ENCODE data around the gene CACNB2.

Gene CACNB2

DNA sequence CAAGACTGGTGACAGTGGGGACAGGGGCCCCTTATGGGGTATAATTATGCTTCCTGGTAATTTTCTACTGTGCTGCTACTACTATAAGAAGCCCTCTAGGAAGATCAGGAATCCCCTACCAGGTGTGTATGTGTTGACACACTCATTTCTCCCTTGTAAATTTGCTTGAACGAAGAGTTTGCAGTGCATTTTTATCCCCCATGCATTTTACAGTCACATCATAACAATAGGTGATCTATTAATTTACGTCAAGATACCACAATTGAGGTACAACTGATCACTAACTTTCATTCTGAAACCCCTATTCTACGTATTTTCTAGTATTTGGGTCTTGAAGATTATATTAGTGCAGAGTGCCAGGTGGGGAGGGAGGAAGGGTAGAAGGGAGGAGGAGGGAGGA is 258.9 kb downstream of the CACNB2 start:
- DNase-seq (ENCODE audit: low read depth in 1 of 2, low spot score in 1 of 2): no peak
- Histone ChIP-seq H3K27me3 (ENCODE audit: insufficient read depth, poor library complexity, severe bottlenecking) (no peaks in the 10 kb centered on the region), H3K27ac (replicated peaks) (no peak overlapping the region), H3K4me3 (replicated peaks; ENCODE audit: insufficient read depth, low read length) (no peak overlapping the region)
- TF ChIP-seq GABPA (IDR thresholded peaks at IDR 0.05; ENCODE audit: low read depth): no peak
- TF ChIP-seq SPI1 (IDR thresholded peaks at IDR 0.05; ENCODE audit: borderline replicate concordance, low read depth): no peak
- no peak for TF ChIP-seq POLR2AphosphoS5 (IDR thresholded peaks at IDR 0.05; ENCODE audit: low read depth)
- TF ChIP-seq, protein P1, sequence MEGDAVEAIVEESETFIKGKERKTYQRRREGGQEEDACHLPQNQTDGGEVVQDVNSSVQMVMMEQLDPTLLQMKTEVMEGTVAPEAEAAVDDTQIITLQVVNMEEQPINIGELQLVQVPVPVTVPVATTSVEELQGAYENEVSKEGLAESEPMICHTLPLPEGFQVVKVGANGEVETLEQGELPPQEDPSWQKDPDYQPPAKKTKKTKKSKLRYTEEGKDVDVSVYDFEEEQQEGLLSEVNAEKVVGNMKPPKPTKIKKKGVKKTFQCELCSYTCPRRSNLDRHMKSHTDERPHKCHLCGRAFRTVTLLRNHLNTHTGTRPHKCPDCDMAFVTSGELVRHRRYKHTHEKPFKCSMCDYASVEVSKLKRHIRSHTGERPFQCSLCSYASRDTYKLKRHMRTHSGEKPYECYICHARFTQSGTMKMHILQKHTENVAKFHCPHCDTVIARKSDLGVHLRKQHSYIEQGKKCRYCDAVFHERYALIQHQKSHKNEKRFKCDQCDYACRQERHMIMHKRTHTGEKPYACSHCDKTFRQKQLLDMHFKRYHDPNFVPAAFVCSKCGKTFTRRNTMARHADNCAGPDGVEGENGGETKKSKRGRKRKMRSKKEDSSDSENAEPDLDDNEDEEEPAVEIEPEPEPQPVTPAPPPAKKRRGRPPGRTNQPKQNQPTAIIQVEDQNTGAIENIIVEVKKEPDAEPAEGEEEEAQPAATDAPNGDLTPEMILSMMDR (IDR thresholded peaks at IDR 0.05; ENCODE audit: insufficient read depth, low read length): no peak
- TF ChIP-seq, protein P2, sequence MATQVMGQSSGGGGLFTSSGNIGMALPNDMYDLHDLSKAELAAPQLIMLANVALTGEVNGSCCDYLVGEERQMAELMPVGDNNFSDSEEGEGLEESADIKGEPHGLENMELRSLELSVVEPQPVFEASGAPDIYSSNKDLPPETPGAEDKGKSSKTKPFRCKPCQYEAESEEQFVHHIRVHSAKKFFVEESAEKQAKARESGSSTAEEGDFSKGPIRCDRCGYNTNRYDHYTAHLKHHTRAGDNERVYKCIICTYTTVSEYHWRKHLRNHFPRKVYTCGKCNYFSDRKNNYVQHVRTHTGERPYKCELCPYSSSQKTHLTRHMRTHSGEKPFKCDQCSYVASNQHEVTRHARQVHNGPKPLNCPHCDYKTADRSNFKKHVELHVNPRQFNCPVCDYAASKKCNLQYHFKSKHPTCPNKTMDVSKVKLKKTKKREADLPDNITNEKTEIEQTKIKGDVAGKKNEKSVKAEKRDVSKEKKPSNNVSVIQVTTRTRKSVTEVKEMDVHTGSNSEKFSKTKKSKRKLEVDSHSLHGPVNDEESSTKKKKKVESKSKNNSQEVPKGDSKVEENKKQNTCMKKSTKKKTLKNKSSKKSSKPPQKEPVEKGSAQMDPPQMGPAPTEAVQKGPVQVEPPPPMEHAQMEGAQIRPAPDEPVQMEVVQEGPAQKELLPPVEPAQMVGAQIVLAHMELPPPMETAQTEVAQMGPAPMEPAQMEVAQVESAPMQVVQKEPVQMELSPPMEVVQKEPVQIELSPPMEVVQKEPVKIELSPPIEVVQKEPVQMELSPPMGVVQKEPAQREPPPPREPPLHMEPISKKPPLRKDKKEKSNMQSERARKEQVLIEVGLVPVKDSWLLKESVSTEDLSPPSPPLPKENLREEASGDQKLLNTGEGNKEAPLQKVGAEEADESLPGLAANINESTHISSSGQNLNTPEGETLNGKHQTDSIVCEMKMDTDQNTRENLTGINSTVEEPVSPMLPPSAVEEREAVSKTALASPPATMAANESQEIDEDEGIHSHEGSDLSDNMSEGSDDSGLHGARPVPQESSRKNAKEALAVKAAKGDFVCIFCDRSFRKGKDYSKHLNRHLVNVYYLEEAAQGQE (IDR thresholded peaks at IDR 0.05; ENCODE audit: insufficient replicate concordance, low read depth): no peak

DNA sequence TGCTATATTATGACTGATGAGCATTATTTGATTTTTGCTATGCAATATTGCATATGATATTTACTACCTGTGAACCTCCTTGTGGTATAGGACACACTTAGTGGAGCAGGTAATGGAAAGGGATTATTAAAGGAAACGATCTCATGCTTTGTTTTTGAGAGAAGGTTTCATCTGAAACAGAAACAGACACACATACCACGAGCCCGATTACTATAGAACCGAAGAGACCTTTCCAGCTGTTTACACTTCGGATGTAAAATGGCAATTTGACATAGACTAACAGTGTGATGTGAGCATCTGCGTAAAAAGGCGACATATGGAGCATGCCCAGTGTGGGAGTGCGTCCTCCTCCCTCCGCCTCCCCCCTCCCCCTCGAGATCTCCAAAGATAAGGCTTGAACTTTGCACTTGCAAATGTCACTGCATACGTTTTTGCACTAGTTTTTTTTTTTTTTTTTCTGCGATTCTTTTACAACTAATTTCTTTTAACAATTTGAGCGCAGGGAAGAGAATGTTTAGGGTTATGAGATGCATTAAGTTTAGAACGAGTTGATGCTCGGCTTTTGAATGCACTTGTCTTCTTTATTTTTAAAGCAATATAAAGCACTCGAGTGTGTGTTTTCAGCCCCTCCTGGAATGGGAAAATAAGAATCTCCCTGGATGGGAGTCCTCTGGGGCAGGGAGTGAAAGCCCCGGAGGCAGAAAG is 260.1 kb downstream of the CACNB2 start:
- TF ChIP-seq, protein P1 (IDR thresholded peaks at IDR 0.05; ENCODE audit: insufficient read depth, low read length): no peak
- TF ChIP-seq POLR2AphosphoS5 (IDR thresholded peaks at IDR 0.05; ENCODE audit: low read depth): no peak
- TF ChIP-seq SPI1 (IDR thresholded peaks at IDR 0.05; ENCODE audit: borderline replicate concordance, low read depth): no peak
- TF ChIP-seq, protein P2 (IDR thresholded peaks at IDR 0.05; ENCODE audit: insufficient replicate concordance, low read depth): no peak
- no peak for TF ChIP-seq GABPA (IDR thresholded peaks at IDR 0.05; ENCODE audit: low read depth)
- Histone ChIP-seq H3K27ac (replicated peaks) (no peak overlapping the region), H3K27me3 (ENCODE audit: insufficient read depth, poor library complexity, severe bottlenecking) (no peaks in the 10 kb centered on the region), H3K4me3 (replicated peaks; ENCODE audit: insufficient read depth, low read length) (no peak overlapping the region)
- DNase-seq (ENCODE audit: low read depth in 1 of 2, low spot score in 1 of 2): no peak

DNA sequence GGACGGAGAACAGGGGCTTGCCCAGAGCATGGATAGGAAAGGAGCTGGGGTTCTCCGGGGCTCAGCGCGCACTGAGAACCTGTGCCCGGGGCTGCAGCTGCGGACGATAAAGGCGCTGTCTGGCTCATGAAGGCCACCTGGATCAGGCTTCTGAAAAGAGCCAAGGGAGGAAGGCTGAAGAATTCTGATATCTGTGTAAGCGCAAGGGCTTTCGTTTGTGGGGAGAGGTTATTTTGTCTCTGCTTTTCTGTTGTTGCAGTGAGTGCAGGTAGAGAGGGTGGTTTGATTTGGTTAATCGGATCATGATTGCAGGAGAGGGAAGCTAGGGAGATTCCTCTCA is 260.7 kb downstream of the CACNB2 start:
- TF ChIP-seq, protein P1 (IDR thresholded peaks at IDR 0.05; ENCODE audit: insufficient read depth, low read length): no peak
- Histone ChIP-seq H3K27ac (replicated peaks) (no peak overlapping the region), H3K27me3 (ENCODE audit: insufficient read depth, poor library complexity, severe bottlenecking) (no peaks in the 10 kb centered on the region), H3K4me3 (replicated peaks; ENCODE audit: insufficient read depth, low read length) (no peak overlapping the region)
- DNase-seq (ENCODE audit: low read depth in 1 of 2, low spot score in 1 of 2): no peak

All from HL-60 (cell line).